Adrenal gland (tissue), 5 donors: ENCODE results near the gene GABRG1.

Experiments used
- POLR2A ChIP-seq, 2 donors: fragments of 450-650 bp; IDR thresholded peaks; one replicate each; pipeline ENCODE4 v1.6.1; 2017; ENCODE audit warnings: antibody characterized with exemption in 2 of 2, mild to moderate bottlenecking in 2 of 2, moderate library complexity in 1 of 2
- TF ChIP-seq, protein P1 (sequence below), 6 experiments: fragments of 450-650 bp in 4 of 6; fragments of 200-600 bp in 2 of 6; sonication (generic) in 1 of 6; IDR thresholded peaks; 1 replicate in 5 of 6; 2 replicates in 1 of 6; pipeline versions ENCODE4 v1.5.1 to v1.8.0; 2016 to 2021; ENCODE audit warnings: antibody characterized with exemption in 6 of 6, mild to moderate bottlenecking in 2 of 6, moderate library complexity in 1 of 6
- donor health status: DM: no; HTN: no; CAD: no.

- TF ChIP-seq, protein P1, sequence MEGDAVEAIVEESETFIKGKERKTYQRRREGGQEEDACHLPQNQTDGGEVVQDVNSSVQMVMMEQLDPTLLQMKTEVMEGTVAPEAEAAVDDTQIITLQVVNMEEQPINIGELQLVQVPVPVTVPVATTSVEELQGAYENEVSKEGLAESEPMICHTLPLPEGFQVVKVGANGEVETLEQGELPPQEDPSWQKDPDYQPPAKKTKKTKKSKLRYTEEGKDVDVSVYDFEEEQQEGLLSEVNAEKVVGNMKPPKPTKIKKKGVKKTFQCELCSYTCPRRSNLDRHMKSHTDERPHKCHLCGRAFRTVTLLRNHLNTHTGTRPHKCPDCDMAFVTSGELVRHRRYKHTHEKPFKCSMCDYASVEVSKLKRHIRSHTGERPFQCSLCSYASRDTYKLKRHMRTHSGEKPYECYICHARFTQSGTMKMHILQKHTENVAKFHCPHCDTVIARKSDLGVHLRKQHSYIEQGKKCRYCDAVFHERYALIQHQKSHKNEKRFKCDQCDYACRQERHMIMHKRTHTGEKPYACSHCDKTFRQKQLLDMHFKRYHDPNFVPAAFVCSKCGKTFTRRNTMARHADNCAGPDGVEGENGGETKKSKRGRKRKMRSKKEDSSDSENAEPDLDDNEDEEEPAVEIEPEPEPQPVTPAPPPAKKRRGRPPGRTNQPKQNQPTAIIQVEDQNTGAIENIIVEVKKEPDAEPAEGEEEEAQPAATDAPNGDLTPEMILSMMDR (IDR thresholded peaks at IDR 0.05), result no peak
- no peak for TF ChIP-seq POLR2A (IDR thresholded peaks at IDR 0.05)
These were observed 136.0 kb downstream of the GABRG1 start for GRCh38 chr4:45987858-45988257.
